Colonic mucosa (tissue), 4 donors: ENCODE measurements around the gene LTBP3. TPM values are rescaled to one million over a fixed set of nuclear protein-coding genes. Genes with fewer than 3 reads are reported as not detected.

Experiments
- DNase-seq: peaks from one replicate; pipeline ENCODE4 v3.0.0-alpha.2; 2020
- H3K27ac ChIP-seq: fragments of 200-600 bp; one replicate; pipeline ENCODE4 v1.8.0; 2021
- H3K27me3 ChIP-seq: fragments of 200-600 bp; one replicate; pipeline ENCODE4 v1.8.0; 2021
- H3K36me3 ChIP-seq: fragments of 200-600 bp; one replicate; pipeline ENCODE4 v1.8.0; 2021
- H3K4me1 ChIP-seq: fragments of 200-600 bp; one replicate; pipeline ENCODE4 v1.8.0; 2021; ENCODE audit warnings: mild to moderate bottlenecking
- H3K4me3 ChIP-seq: fragments of 200-600 bp; one replicate; pipeline ENCODE4 v1.8.0; 2021
- H3K9ac ChIP-seq, 2 donors: one replicate each; pipeline ENCODE4 v1.7.0; 2013; ENCODE audit warnings: control low read depth in 2 of 2, low read depth in 2 of 2, low read length in 2 of 2
- H3K9me3 ChIP-seq: fragments of 200-600 bp; one replicate; pipeline ENCODE4 v1.8.0; 2021
- CTCF ChIP-seq: fragments of 200-600 bp; IDR thresholded peaks from one replicate; pipeline ENCODE4 v1.8.0; 2022; ENCODE audit warnings: antibody characterized with exemption, mild to moderate bottlenecking
- intact Hi-C: fragments of 100-400 bp; cut with DNase I; formaldehyde crosslinking; loops from one replicate; pipeline ENCODE4 v1.14.1; 2022
- total RNA-seq, 2 donors: library from RNA; stranded (reverse); fragmentation: NEBNext Ultra II Directional in 1 of 2; extraction: Animal tissue kit (Norgen Biotek cat#: 25700) in 1 of 2; gene quantifications; one replicate each; pipeline ENCODE4 v1.2.1, GENCODE V29; 2021
- donor health status: healthy.
- donor health status: DM: no; HTN: no; CAD: no.
- donor health status: DM: no; HTN: no; CAD: no.

LTBP3 gene
- total RNA-seq, 2 donors from 2014 or later, result 27.3 to 31.1 TPM

GRCh38 chr11:65547446-65548125, 10.6 kb downstream of the LTBP3 start:
- Histone ChIP-seq H3K27ac (no peak overlapping the region), H3K9ac (no peak overlapping the region), H3K4me1 (peaks cover 7% of the 10 kb centered on the region), H3K9me3 (no peaks in the 10 kb centered on the region), H3K36me3 (no peaks in the 10 kb centered on the region), H3K27me3 (no peaks in the 10 kb centered on the region), H3K4me3 (no peak overlapping the region)
- intact Hi-C loops, result no loop called here
- DNase-seq, result no peak
- no peak for TF ChIP-seq CTCF

GRCh38 chr11:65546217-65546958, 11.8 kb downstream of the LTBP3 start:
- peak; percentile 99 for DNase-seq
- Histone ChIP-seq H3K27ac (peak overlapping the region; percentile 80), H3K4me1 (no peaks in the 10 kb centered on the region), H3K36me3 (no peaks in the 10 kb centered on the region), H3K27me3 (no peaks in the 10 kb centered on the region), H3K9ac (peak overlapping the region; percentile 56 to 84), H3K9me3 (no peaks in the 10 kb centered on the region), H3K4me3 (peak overlapping the region; percentile 56)
- no peak for TF ChIP-seq CTCF
- intact Hi-C loops, result no loop called here

GRCh38 chr11:65545853-65546216, 12.3 kb downstream of the LTBP3 start:
- H3K9ac ChIP-seq, result peak overlapping the region; percentile 56 to 84
- DNase-seq, result peak; percentile 43
- peak overlapping the region; percentile 56 for H3K4me3 ChIP-seq
- peaks cover 3% of the 10 kb centered on the region for H3K4me1 ChIP-seq
- H3K9me3 ChIP-seq, result no peaks in the 10 kb centered on the region
- intact Hi-C loops, result no loop called here
- TF ChIP-seq CTCF, result no peak
- H3K27ac ChIP-seq, result peak overlapping the region; percentile 80
- no peaks in the 10 kb centered on the region for H3K36me3 ChIP-seq
- H3K27me3 ChIP-seq, result no peaks in the 10 kb centered on the region

GRCh38 chr11:65542738-65543390, 15.3 kb downstream of the LTBP3 start:
- TF ChIP-seq CTCF, result no peak
- no peaks in the 10 kb centered on the region for H3K36me3 ChIP-seq
- no peak for DNase-seq
- H3K27ac ChIP-seq, result no peak overlapping the region
- peaks cover 8% of the 10 kb centered on the region for H3K4me1 ChIP-seq
- no peak overlapping the region for H3K4me3 ChIP-seq
- intact Hi-C loops, result loop anchor here (5.0 kb wide), 2 partner anchors 49 to 69 kb away; partner anchors contain the start of gene MAP3K11
- no peaks in the 10 kb centered on the region for H3K9me3 ChIP-seq
- no peak overlapping the region for H3K9ac ChIP-seq
- H3K27me3 ChIP-seq, result no peaks in the 10 kb centered on the region

- DNase-seq, result no peak
- intact Hi-C loops, result loop anchor here (5.0 kb wide), 2 partner anchors 51 to 71 kb away; partner anchors contain the start of gene MAP3K11
- Histone ChIP-seq H3K9me3 (no peaks in the 10 kb centered on the region), H3K4me1 (peaks cover 8% of the 10 kb centered on the region), H3K36me3 (no peaks in the 10 kb centered on the region), H3K27me3 (no peaks in the 10 kb centered on the region), H3K4me3 (peak overlapping the region; percentile 45), H3K27ac (peak overlapping the region; percentile 81), H3K9ac (peak overlapping the region; percentile 64 to 81)
- TF ChIP-seq CTCF, result peak; percentile 7
Observed at GRCh38 chr11:65541093-65541982, 16.8 kb downstream of the LTBP3 start.
